Mammary epithelial cell (primary cell): ENCODE data around the gene MAD1L1.

ENCODE experiments used
- EZH2 ChIP-seq: IDR thresholded peaks from 2 replicates; pipeline ENCODE4 v1.6.1; 2012; ENCODE audit warnings: low read length, inconsistent platforms, borderline replicate concordance
- TF ChIP-seq, protein P1 (sequence below), 2 donors: IDR thresholded peaks in 1 of 2; conservative IDR thresholded peaks in 1 of 2; 2 replicates each; pipeline ENCODE4 v1.5.1; 2011 to 2012; ENCODE audit warnings: inconsistent platforms in 2 of 2, low read length in 2 of 2, mild to moderate bottlenecking in 2 of 2, control low read depth in 1 of 2, low read depth in 1 of 2; ENCODE audit not compliant: insufficient read depth in 1 of 2; ENCODE audit errors: extremely low read depth in 1 of 2

DNA sequence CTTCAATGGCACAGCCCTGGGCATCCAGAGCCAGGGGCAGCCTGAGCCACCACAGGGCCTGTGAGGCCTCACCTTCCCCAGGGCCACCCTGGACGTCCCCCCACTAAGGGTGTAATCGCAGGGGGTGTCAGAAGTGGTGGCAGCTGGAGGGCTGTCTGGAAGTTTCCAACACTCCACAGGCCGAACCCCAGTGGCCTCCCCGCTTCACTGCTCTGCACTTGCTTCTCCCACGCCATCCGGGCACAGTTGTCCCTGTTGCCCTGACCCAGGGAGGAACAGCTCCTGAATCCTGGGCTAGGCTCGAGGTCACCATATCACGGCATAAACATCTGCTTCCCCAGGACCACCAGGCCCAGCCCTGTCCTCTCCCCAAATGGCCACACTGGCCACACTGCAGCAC, 276.6 kb downstream of the MAD1L1 start:
- TF ChIP-seq, protein P1, sequence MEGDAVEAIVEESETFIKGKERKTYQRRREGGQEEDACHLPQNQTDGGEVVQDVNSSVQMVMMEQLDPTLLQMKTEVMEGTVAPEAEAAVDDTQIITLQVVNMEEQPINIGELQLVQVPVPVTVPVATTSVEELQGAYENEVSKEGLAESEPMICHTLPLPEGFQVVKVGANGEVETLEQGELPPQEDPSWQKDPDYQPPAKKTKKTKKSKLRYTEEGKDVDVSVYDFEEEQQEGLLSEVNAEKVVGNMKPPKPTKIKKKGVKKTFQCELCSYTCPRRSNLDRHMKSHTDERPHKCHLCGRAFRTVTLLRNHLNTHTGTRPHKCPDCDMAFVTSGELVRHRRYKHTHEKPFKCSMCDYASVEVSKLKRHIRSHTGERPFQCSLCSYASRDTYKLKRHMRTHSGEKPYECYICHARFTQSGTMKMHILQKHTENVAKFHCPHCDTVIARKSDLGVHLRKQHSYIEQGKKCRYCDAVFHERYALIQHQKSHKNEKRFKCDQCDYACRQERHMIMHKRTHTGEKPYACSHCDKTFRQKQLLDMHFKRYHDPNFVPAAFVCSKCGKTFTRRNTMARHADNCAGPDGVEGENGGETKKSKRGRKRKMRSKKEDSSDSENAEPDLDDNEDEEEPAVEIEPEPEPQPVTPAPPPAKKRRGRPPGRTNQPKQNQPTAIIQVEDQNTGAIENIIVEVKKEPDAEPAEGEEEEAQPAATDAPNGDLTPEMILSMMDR (conservative IDR thresholded peaks at IDR 0.05 in 1 of 2, IDR thresholded peaks at IDR 0.05 in 1 of 2; ENCODE audit: extremely low read depth in 1 of 2, insufficient read depth in 1 of 2, low read depth in 1 of 2, low read length in 2 of 2): no peak
- TF ChIP-seq EZH2: no peak
